Activated CD4-positive, alpha-beta T cell treated with anti-CD3 and anti-CD28 coated beads for 4 hours (primary cell): ENCODE results near the gene ST6GALNAC2.

ENCODE experiments used
- DNase-seq, 2 donors: peaks; one replicate each; pipeline ENCODE4 v3.0.0-alpha.2; 2020

Gene ST6GALNAC2

GRCh38 chr17:76599694-76600460, 14.2 kb upstream of the ST6GALNAC2 start:
- no peak for DNase-seq

- DNase-seq: no peak
Measured at GRCh38 chr17:76598004-76598439, 12.4 kb upstream of the ST6GALNAC2 start.

DNA sequence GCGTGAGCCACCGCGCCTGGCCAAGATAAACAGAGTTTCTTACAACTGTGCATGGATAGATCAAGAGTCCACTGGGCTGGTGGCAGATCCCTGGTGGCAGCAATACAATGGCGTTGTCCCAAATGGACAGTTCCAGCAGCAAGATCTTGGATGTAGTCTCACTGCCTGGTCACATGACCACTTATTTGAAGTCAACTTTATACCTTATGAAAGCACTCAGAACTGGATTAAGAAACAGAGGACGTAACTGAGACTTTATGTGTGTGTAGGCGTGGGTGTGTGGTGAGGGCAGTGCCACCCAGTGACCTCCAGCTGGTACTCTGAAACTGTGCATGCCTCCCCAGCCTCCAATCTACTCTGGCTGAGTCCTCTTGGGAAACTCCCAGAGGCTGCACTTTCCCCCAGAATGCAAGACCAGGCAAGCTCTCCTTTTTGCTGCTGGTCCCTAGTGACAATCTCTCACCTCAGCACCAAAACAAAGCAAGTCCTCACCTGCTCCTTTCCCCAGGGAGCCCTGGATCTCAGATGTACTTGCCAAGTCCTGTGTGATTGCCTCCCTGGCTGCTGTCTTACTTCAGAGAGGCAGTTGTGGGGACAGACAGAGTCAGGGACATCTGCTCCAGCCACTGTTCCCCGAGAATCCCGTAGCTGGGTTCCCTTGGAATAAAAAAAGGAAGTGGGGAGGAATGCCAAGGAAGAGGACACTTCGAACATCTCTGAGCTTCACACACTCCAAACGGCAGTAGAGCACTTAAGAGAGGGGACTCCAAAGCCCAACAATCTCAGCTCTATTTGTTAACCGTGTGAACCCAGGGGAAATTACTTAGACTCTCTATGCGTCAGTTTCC, 11.7 kb upstream of the ST6GALNAC2 start:
- DNase-seq: no peak

- DNase-seq: no peak
Measured at GRCh38 chr17:76594690-76595089, 9.0 kb upstream of the ST6GALNAC2 start.

- DNase-seq: no peak
Measured at GRCh38 chr17:76593959-76594358, 8.3 kb upstream of the ST6GALNAC2 start.

- no peak for DNase-seq
Measured at GRCh38 chr17:76593384-76593826, 7.7 kb upstream of the ST6GALNAC2 start.

- no peak for DNase-seq
Measured at GRCh38 chr17:76588182-76588581, 2.5 kb upstream of the ST6GALNAC2 start.

DNA sequence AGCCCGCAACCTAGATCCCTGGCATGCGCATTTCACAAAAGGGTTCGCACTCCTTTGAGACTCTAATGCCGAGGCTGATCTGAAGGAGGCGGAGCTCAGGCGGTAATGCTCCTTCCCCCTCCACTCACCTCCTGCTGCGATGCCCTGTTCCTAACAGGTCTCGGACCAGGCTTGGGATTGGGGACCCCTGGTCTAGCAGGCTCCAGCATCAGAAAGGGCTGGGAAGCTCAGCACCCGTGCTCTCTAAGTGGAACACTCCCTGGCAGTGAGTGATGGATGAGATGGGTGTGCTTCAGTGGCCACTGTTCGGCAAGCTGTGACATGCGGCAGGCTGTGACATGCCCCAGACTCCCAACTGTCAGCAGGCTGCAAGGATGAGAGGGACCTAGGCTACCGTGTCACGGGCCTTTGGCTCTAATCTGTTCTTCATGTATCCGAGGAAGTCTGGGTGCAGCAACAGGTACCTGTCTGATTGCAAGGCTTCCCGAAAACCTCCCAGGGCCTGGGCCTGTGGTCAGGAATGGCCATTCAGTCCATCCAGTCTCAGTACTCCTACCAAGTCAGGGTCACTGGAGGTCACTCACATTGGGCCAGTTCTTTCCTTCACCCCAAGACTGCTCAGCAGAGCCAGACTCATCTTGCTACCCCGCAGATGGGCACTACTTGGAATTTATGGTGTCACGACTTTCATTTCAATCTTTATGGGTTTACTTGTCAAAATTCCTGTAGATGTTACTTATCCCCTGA, 1.3 kb upstream of the ST6GALNAC2 start:
- DNase-seq: no peak

GRCh38 chr17:76585033-76585648, 519 bp downstream of the ST6GALNAC2 start:
- no peak for DNase-seq

- DNase-seq: no peak
Measured at GRCh38 chr17:76584427-76585032, 1.1 kb downstream of the ST6GALNAC2 start.

GRCh38 chr17:76582660-76583059, 3.0 kb downstream of the ST6GALNAC2 start:
- DNase-seq: no peak

DNA sequence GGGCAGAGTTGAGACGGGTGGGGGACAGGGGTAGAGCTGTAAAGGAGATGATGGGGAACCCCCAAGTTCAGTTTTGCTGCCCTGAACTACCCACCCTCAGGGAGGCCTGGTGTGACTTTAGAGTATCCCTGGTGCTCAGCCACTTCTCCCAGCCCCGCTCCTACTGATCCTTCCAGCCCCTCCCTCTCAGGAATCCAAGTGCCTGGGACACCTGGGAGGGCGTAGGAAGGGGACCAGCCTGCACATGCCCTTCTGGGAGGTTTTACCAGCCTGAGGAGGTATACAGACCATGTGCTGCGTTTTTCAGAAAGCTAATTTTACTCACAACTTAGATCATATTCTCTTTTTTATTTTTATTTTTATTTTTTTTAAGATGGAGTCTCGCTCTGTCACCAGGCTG, 4.1 kb downstream of the ST6GALNAC2 start:
- no peak for DNase-seq

DNA sequence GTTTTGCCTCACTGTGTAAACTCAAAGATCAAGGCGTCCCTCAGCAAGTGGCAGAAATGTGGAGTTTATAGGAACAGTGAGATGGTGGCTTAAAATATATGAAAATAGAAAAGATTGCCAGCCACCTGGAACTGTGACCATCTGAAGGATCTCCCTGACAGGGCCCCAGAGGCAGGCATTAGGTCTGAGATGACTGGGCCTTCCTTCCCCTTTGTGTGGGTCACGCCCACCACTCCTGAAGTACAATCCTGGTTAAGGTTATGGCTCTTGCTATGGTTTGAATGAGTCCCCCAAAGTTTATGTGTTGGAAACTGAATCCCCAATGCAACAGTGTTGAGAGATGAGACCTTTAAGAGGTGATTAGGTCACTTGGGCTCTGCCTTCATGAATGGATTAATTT, 6.4 kb downstream of the ST6GALNAC2 start:
- no peak for DNase-seq

DNA sequence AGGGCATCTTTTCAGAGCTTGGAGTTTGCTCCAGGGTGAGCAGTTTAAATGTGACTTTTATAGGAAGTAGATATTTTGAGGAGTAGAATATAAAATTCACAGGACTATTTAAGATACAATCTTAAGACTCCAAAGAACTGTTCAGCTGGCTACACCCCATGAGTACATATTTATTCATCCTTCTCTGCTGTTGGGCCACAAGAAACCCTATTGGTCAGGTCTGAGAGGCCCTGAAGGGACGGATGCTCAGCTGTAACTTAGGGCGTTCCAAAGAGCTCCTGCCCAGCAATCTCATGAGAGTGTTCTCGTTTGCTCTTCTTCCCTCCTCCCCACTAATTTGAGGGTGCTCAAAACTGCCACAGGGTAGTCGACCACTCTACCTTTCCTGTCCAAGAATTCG, 7.3 kb downstream of the ST6GALNAC2 start:
- DNase-seq: no peak

- no peak for DNase-seq
Measured at GRCh38 chr17:76577876-76578275, 7.8 kb downstream of the ST6GALNAC2 start.

- DNase-seq: no peak
Measured at GRCh38 chr17:76576189-76576588, 9.5 kb downstream of the ST6GALNAC2 start.

DNA sequence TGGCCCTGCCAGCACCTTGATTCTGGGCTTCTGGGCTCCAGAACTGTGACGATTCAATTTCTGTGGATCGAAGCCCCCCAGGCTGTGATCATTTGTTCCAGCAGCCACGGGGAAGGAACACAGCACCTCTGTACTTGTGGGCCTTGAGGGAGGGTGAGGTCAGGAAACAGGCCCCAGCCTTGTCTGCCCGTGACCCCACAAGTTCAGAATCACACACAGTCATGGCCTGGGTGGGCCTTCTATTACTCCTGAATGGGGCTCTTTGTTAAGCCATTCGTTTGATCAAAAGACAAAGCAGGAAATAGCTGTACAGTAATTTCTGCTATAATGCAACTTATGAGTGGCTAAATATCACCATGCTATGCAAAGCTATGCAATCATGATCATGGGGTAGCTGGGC, 10.1 kb downstream of the ST6GALNAC2 start:
- no peak for DNase-seq

- DNase-seq: no peak
Measured at GRCh38 chr17:76574166-76574565, 11.5 kb downstream of the ST6GALNAC2 start.

DNA sequence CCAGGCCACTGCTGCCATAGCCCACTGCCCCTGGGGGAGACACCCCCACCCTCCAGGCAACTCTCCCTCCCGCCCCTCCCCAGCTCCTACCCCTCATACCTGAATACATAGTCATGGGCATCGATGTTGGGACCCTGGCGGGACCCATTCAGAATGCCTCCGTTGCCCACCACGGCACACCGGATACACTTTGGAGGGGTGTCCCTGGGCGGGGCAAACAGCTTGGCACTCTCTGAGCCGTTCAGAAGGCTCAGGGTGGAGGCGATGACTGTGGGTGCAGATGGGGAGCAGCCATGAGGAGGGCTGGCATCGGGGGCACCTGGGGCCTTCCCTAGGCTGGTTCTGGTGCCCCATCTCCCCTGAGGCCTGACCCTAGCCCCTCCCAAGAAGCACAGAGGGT, 12.6 kb downstream of the ST6GALNAC2 start:
- DNase-seq: no peak

DNA sequence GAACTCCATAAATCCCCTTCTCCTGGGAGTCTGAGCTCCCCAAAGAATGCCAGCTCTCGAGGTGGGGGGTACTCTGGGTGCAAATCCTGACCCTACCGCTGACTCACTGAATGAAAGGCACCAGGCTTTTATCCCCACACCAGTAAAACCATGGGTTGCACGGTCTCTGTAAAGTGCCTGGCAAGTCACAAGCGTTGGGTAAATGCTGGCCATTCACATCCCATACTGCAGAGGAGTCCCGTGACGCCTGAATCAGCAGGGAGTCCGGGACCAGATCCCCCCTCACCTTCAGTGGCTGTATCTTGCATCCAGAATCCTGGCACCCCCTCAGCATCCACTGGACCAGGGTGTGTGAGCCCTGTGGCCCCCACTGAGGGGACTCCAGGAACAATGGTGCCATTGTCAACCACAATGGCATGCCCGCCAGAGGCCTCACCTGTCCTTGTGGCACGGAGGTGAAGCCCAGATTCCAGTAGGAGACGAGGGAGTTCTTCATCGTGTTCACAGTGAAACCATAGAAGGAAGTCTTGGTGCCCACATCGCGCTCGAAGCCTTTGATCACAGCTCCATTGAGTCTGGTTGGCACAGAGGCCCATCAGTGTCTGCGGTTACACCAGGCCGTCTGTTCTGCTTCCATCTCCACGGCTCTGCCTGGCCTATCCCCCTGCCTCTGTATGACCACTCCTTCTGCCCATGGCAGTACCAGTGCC, 13.3 kb downstream of the ST6GALNAC2 start:
- no peak for DNase-seq

GRCh38 chr17:76570877-76571471, 14.7 kb downstream of the ST6GALNAC2 start:
- no peak for DNase-seq
